ENCODE measurements around the gene ADAM8. TPM values are rescaled to one million over a fixed set of nuclear protein-coding genes. Genes with fewer than 3 reads are reported as not detected.
A peak's percentile ranks its signal among the peaks of the same experiment; 100 is the strongest.

The ADAM8 gene
- total and polyA plus RNA-seq, 10 of the 15 experiments (the other 5 are each of a cell fraction or from before 2014, with no cell fraction given): 0.37 to 92.7 (median 21.7) TPM

GRCh38 chr10:133274751-133275683 lies 1.7 kb downstream of the ADAM8 start (continued):
- no peak for TF ChIP-seq CEBPB (IDR thresholded peaks at IDR 0.05; ENCODE audit: borderline replicate concordance in 1 of 2, low read depth in 2 of 2, low read length in 2 of 2)
- TF ChIP-seq JUNB (IDR thresholded peaks at IDR 0.05): peak; percentile 48; the same call in 1 of the 2 replicates
- TF ChIP-seq HDGF (IDR thresholded peaks at IDR 0.05): peak; percentile 89
- peak; percentile 87 for TF ChIP-seq POLR2AphosphoS5 (IDR thresholded peaks at IDR 0.05; ENCODE audit: low read length)
- peak; percentile 85; the same call in 1 of the 2 replicates for TF ChIP-seq GATAD2B (conservative IDR thresholded peaks at IDR 0.05; ENCODE audit: low read depth)
- TF ChIP-seq PKNOX1 (IDR thresholded peaks at IDR 0.05): peak; percentile 15; the same call in 1 of the 2 replicates
- peak; percentile 58 for TF ChIP-seq MEF2B (IDR thresholded peaks at IDR 0.05; ENCODE audit: partially characterized antibody, poor library complexity, severe bottlenecking)
- no peak for TF ChIP-seq NFYB (IDR thresholded peaks at IDR 0.05; ENCODE audit: insufficient read depth, low read depth, low read length)
- no peak for TF ChIP-seq USF2 (IDR thresholded peaks at IDR 0.05; ENCODE audit: borderline replicate concordance, low read depth, low read length)
- TF ChIP-seq RB1 (IDR thresholded peaks at IDR 0.05; ENCODE audit: borderline replicate concordance): no peak
- peak; percentile 55; the same call in 1 of the 2 replicates for TF ChIP-seq SIN3A (IDR thresholded peaks at IDR 0.05; ENCODE audit: low read depth, low read length)
- peak; percentile 31 to 95 for TF ChIP-seq EGR1 (IDR thresholded peaks at IDR 0.05; ENCODE audit: borderline replicate concordance in 1 of 2, low read depth in 2 of 2, low read length in 2 of 2)
- 0 out of 2 replicates have a peak, but pooled peaks have one; percentile 58 for TF ChIP-seq TARDBP (IDR thresholded peaks at IDR 0.05; ENCODE audit: borderline replicate concordance)
- TF ChIP-seq MTA2 (IDR thresholded peaks at IDR 0.05; ENCODE audit: low read depth): peak; percentile 79
- peak; percentile 92 for TF ChIP-seq FOXM1 (IDR thresholded peaks at IDR 0.05; ENCODE audit: low read depth, low read length)
- no peak for TF ChIP-seq YBX1 (IDR thresholded peaks at IDR 0.05)
- no peak for TF ChIP-seq CBX5 (IDR thresholded peaks at IDR 0.05; ENCODE audit: low read depth)
- peak; percentile 91 for TF ChIP-seq CREB1 (IDR thresholded peaks at IDR 0.05; ENCODE audit: low read depth)
- peak; percentile 92 for TF ChIP-seq MXI1 (IDR thresholded peaks at IDR 0.05; ENCODE audit: low read depth, low read length)
- TF ChIP-seq IRF3 (IDR thresholded peaks at IDR 0.05): 0 out of 2 replicates have a peak, but pooled peaks have one; percentile 10
- TF ChIP-seq EED (IDR thresholded peaks at IDR 0.05; ENCODE audit: low read depth): peak; percentile 93
- 0 out of 2 replicates have a peak, but pooled peaks have one; percentile 12 for TF ChIP-seq BACH1 (IDR thresholded peaks at IDR 0.05; ENCODE audit: borderline replicate concordance)
- TF ChIP-seq GABPA (IDR thresholded peaks at IDR 0.05; ENCODE audit: low read depth): no peak
- TF ChIP-seq TCF12 (IDR thresholded peaks at IDR 0.05; ENCODE audit: low read depth, low read length): peak; percentile 95
- 0 out of 2 replicates have a peak, but pooled peaks have one; percentile 26 for TF ChIP-seq MLLT1 (IDR thresholded peaks at IDR 0.05)
- TF ChIP-seq FOXK2 (IDR thresholded peaks at IDR 0.05): no peak; the same call in 1 of the 2 replicates
